ENCODE results near the gene MIPEP. TPM values are rescaled to one million over a fixed set of nuclear protein-coding genes. Genes with fewer than 3 reads are reported as not detected.
"Not testable (repeated sequence)": the region's sequence is repeated elsewhere in the genome, so short reads cannot be mapped to it uniquely, and the experiment has no call there.

The MIPEP gene
- total and polyA plus RNA-seq, 10 of the 15 experiments (the other 5 are each of a cell fraction or from before 2014, with no cell fraction given) = 15.6 to 56.2 (median 29.8) TPM

GRCh38 chr13:23763318-23763717 is 125.9 kb downstream of the MIPEP start (continued):
- no peak for TF ChIP-seq E2F8 (IDR thresholded peaks at IDR 0.05; ENCODE audit: low read depth, partially characterized antibody)
- TF ChIP-seq PKNOX1 (IDR thresholded peaks at IDR 0.05) = no peak
- TF ChIP-seq NFXL1 (IDR thresholded peaks at IDR 0.05; ENCODE audit: borderline replicate concordance) = no peak
- TF ChIP-seq STAT3 (IDR thresholded peaks at IDR 0.05; ENCODE audit: low read depth, low read length) = no peak
- no peak for TF ChIP-seq POLR2AphosphoS2 (IDR thresholded peaks at IDR 0.05; ENCODE audit: low read depth, low read length)
- no peak for TF ChIP-seq NRF1 (conservative IDR thresholded peaks at IDR 0.05; ENCODE audit: low read depth, low read length)
- no peak for TF ChIP-seq CBX5 (IDR thresholded peaks at IDR 0.05; ENCODE audit: low read depth)
- TF ChIP-seq CREB1 (IDR thresholded peaks at IDR 0.05; ENCODE audit: low read depth) = no peak
- no peak for TF ChIP-seq ETV6 (conservative IDR thresholded peaks at IDR 0.05 in 1 of 2, IDR thresholded peaks at IDR 0.05 in 1 of 2; ENCODE audit: borderline replicate concordance in 1 of 2, low read depth in 1 of 2)
- TF ChIP-seq ZNF274 (IDR thresholded peaks at IDR 0.05; ENCODE audit: insufficient read depth, insufficient read length) = no peak

- H2AFZ ChIP-seq (ENCODE audit: control insufficient read depth, low read depth, low read length); ATAC-seq; DNase-seq (ENCODE audit: low read depth, low spot score); H3K9ac ChIP-seq (ENCODE audit: control insufficient read depth, insufficient read depth, low read length); H3K4me1 ChIP-seq (ENCODE audit: control insufficient read depth, insufficient read depth, low read length); H3K27me3 ChIP-seq (replicated peaks in 1 of 2; ENCODE audit: control insufficient read depth in 2 of 2, insufficient read depth in 2 of 2, low read length in 1 of 2); H3K9me3 ChIP-seq (replicated peaks; ENCODE audit: control insufficient read depth, insufficient read depth, low read length); H3K27ac ChIP-seq (ENCODE audit: control insufficient read depth, insufficient read depth); H4K20me1 ChIP-seq (ENCODE audit: control insufficient read depth, insufficient read depth); H3K4me3 ChIP-seq; FAIRE-seq; BruUV-seq (replicated peaks); POLR2A ChIA-PET; intact Hi-C loops (cut with micrococcal nuclease; ENCODE audit: unreplicated experiment); in situ Hi-C loops (cut with MboI); H3K36me3 ChIP-seq (ENCODE audit: control insufficient read depth in 2 of 2, insufficient read depth in 2 of 2, low read length in 1 of 2); H3K4me2 ChIP-seq (ENCODE audit: control insufficient read depth, insufficient read depth); H3K79me2 ChIP-seq (ENCODE audit: control insufficient read depth, insufficient read depth, low read length); RAD21 ChIA-PET (ENCODE audit: unreplicated experiment): not testable (repeated sequence)
- ChIA-PET CTCF (interaction anchor here (0.6 to 1.1 kb wide), 2 partner anchors 12 to 25 kb away, joined by 3 to 5 read pairs; no protein-coding TSS in a partner anchor), SMC1A (ENCODE audit: uncharacterized antibody, unreplicated experiment) (interaction anchor here (0.8 kb wide), 1 partner anchor 9 kb away, joined by 3 read pairs; no protein-coding TSS in a partner anchor)
- WGBS (ENCODE audit: insufficient coverage, insufficient replicate concordance, low lambda C conversion rate, missing lambda C conversion rate) = 79% methylated on average over 8 of the region's 8 CpGs
Measured at GRCh38 chr13:23761760-23762159, 127.4 kb downstream of the MIPEP start.

All from GM12878 (cell line).